T-helper 2 cell treated with Interferon-gamma antibody and Interleukin-4, amounts not matched to agents 5 μg/mL and 100 μg/mL, for 36 hours (primary cell): ENCODE results near the gene PCDH11X.
"Not testable (repeated sequence)": the region's sequence is repeated elsewhere in the genome, so short reads cannot be mapped to it uniquely, and the experiment has no call there.

Source experiments
- DNase-seq: peaks from one replicate; pipeline ENCODE4 v3.0.0; 2021; ENCODE audit warnings: low spot score
- H3K27ac Mint-ChIP-seq: one replicate; pipeline ENCODE4 v1.8.0; 2021; ENCODE audit warnings: mild to moderate bottlenecking, mixed read lengths
- H3K27me3 Mint-ChIP-seq: one replicate; pipeline ENCODE4 v1.8.0; 2021; ENCODE audit warnings: low read depth, mixed read lengths
- H3K36me3 Mint-ChIP-seq: one replicate; pipeline ENCODE4 v1.8.0; 2021; ENCODE audit warnings: low read depth, mixed read lengths
- H3K4me1 Mint-ChIP-seq: one replicate; pipeline ENCODE4 v1.8.0; 2021; ENCODE audit warnings: low read depth, mixed read lengths
- H3K4me3 Mint-ChIP-seq: one replicate; pipeline ENCODE4 v1.8.0; 2022; ENCODE audit warnings: mild to moderate bottlenecking, moderate library complexity, mixed read lengths
- H3K9me3 Mint-ChIP-seq: one replicate; pipeline ENCODE4 v1.8.0; 2021; ENCODE audit warnings: mixed read lengths

Gene PCDH11X, protein sequence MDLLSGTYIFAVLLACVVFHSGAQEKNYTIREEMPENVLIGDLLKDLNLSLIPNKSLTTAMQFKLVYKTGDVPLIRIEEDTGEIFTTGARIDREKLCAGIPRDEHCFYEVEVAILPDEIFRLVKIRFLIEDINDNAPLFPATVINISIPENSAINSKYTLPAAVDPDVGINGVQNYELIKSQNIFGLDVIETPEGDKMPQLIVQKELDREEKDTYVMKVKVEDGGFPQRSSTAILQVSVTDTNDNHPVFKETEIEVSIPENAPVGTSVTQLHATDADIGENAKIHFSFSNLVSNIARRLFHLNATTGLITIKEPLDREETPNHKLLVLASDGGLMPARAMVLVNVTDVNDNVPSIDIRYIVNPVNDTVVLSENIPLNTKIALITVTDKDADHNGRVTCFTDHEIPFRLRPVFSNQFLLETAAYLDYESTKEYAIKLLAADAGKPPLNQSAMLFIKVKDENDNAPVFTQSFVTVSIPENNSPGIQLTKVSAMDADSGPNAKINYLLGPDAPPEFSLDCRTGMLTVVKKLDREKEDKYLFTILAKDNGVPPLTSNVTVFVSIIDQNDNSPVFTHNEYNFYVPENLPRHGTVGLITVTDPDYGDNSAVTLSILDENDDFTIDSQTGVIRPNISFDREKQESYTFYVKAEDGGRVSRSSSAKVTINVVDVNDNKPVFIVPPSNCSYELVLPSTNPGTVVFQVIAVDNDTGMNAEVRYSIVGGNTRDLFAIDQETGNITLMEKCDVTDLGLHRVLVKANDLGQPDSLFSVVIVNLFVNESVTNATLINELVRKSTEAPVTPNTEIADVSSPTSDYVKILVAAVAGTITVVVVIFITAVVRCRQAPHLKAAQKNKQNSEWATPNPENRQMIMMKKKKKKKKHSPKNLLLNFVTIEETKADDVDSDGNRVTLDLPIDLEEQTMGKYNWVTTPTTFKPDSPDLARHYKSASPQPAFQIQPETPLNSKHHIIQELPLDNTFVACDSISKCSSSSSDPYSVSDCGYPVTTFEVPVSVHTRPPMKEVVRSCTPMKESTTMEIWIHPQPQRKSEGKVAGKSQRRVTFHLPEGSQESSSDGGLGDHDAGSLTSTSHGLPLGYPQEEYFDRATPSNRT (N-terminal part only)

DNA sequence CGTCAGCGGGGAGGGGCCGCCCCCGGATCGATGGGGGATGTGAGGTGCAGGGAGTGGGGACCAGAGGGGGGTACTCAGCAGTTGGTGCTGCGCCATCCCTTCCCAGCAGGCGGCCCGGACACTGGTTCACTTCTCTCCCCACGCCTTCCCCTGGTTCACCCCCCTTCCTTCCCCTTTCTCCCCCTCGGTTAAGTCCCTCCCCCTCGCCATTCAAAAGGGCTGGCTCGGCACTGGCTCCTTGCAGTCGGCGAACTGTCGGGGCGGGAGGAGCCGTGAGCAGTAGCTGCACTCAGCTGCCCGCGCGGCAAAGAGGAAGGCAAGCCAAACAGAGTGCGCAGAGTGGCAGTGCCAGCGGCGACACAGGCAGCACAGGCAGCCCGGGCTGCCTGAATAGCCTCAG lies at the start of gene PCDH11X:
PCDH11X (plus strand) TSS at position 241 of the 400 bp plus-strand sequence. CDS start 56,130 bp downstream, outside the sequence.
- H3K27ac Mint-ChIP-seq, H3K4me1 Mint-ChIP-seq, H3K27me3 Mint-ChIP-seq, H3K9me3 Mint-ChIP-seq, DNase-seq, H3K36me3 Mint-ChIP-seq, H3K4me3 Mint-ChIP-seq: not testable (repeated sequence)

GRCh38 chrX:91747446-91747845 lies 31.7 kb upstream of the PCDH11X start:
- H3K27me3 Mint-ChIP-seq, H3K36me3 Mint-ChIP-seq, H3K4me1 Mint-ChIP-seq, H3K27ac Mint-ChIP-seq, DNase-seq, H3K9me3 Mint-ChIP-seq, H3K4me3 Mint-ChIP-seq: not testable (repeated sequence)

DNA sequence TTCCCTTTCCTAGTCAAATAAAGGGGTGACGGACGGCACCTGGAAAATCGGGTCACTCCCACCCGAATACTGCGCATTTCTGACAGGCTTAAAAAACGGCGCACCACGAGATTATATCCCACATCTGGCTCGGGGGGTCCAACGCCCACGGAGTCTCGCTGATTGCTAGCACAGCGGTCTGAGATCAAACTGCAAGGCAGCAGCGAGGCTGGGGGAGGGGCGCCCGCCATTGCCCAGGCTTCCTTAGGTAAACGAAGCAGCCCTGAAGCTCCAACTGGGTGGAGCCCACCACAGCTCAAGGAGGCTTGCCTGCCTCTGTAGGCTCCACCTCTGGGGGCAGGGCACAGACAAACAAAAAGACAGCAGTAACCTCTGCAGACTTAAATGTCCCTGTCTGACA lies 26.2 kb upstream of the PCDH11X start:
- not testable (repeated sequence) for H3K27me3 Mint-ChIP-seq, DNase-seq, H3K4me3 Mint-ChIP-seq, H3K36me3 Mint-ChIP-seq, H3K27ac Mint-ChIP-seq, H3K9me3 Mint-ChIP-seq, H3K4me1 Mint-ChIP-seq

GRCh38 chrX:91770619-91771488 lies 8.3 kb upstream of the PCDH11X start:
- not testable (repeated sequence) for H3K9me3 Mint-ChIP-seq, H3K4me1 Mint-ChIP-seq, H3K36me3 Mint-ChIP-seq, H3K27me3 Mint-ChIP-seq, H3K4me3 Mint-ChIP-seq, DNase-seq, H3K27ac Mint-ChIP-seq

- H3K36me3 Mint-ChIP-seq, H3K27ac Mint-ChIP-seq, DNase-seq, H3K9me3 Mint-ChIP-seq, H3K27me3 Mint-ChIP-seq, H3K4me3 Mint-ChIP-seq, H3K4me1 Mint-ChIP-seq: not testable (repeated sequence)
Measured at GRCh38 chrX:91773943-91774342, 5.2 kb upstream of the PCDH11X start.

GRCh38 chrX:91780008-91780407 lies 833 bp downstream of the PCDH11X start:
- not testable (repeated sequence) for H3K36me3 Mint-ChIP-seq, H3K4me1 Mint-ChIP-seq, DNase-seq, H3K27ac Mint-ChIP-seq, H3K9me3 Mint-ChIP-seq, H3K27me3 Mint-ChIP-seq, H3K4me3 Mint-ChIP-seq

- not testable (repeated sequence) for H3K27ac Mint-ChIP-seq, H3K9me3 Mint-ChIP-seq, H3K36me3 Mint-ChIP-seq, H3K4me3 Mint-ChIP-seq, H3K27me3 Mint-ChIP-seq, DNase-seq, H3K4me1 Mint-ChIP-seq
Measured at GRCh38 chrX:91780698-91781097, 1.5 kb downstream of the PCDH11X start.

GRCh38 chrX:91781553-91782298 lies 2.6 kb downstream of the PCDH11X start:
- H3K27me3 Mint-ChIP-seq, H3K36me3 Mint-ChIP-seq, H3K9me3 Mint-ChIP-seq, H3K27ac Mint-ChIP-seq, H3K4me1 Mint-ChIP-seq, H3K4me3 Mint-ChIP-seq, DNase-seq: not testable (repeated sequence)

DNA sequence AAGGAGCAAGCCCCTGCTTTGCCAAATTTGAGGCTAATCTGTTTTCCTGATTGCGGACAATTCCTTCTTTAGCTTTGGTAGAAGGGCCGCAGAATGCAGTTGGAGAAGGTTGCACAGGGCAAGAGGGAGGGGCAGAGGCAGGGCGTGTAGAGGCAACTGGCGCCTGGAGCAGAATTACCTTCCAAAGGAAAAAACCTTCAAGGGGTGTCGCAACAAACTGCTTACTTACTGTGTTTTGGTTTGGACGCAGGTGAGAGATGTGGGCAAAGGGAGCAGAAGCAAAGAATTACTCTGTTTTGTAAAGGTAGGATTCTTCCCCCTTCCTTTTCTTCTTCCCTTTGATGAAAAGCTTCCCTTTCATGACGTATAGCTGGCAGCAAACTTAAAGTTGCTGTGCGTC lies 3.6 kb downstream of the PCDH11X start:
- H3K36me3 Mint-ChIP-seq, H3K9me3 Mint-ChIP-seq, DNase-seq, H3K27me3 Mint-ChIP-seq, H3K4me3 Mint-ChIP-seq, H3K27ac Mint-ChIP-seq, H3K4me1 Mint-ChIP-seq: not testable (repeated sequence)

- H3K9me3 Mint-ChIP-seq, H3K4me3 Mint-ChIP-seq, H3K36me3 Mint-ChIP-seq, DNase-seq, H3K27me3 Mint-ChIP-seq, H3K27ac Mint-ChIP-seq, H3K4me1 Mint-ChIP-seq: not testable (repeated sequence)
Measured at GRCh38 chrX:91817537-91817936, 38.4 kb downstream of the PCDH11X start.

DNA sequence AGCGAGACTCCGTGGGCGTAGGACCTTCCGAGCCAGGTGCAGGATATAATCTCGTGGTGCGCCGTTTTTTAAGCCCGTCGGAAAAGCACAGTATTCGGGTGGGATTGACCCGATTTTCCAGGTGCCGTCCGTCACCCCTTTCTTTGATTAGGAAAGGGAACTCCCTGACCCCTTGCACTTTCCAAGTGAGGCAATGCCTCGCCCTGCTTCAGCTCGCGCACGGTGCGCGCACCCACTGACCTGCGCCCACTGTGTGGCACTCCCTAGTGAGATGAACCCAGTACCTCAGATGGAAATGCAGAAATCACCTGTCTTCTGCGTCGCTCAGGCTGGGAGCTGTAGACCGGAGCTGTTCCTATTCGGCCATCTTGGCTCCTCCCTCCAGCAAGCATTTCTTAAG lies 46.1 kb downstream of the PCDH11X start:
- H3K4me3 Mint-ChIP-seq, H3K27ac Mint-ChIP-seq, H3K4me1 Mint-ChIP-seq, H3K36me3 Mint-ChIP-seq, H3K27me3 Mint-ChIP-seq, H3K9me3 Mint-ChIP-seq, DNase-seq: not testable (repeated sequence)
